Nephron progenitor cell (in vitro differentiated cells): ENCODE measurements around the gene TYW3.
A peak's percentile ranks its signal among the peaks of the same experiment; 100 is the strongest.

Source experiments
- DNase-seq: peaks from one replicate; pipeline ENCODE4 v3.0.0; 2021
- H3K27ac Mint-ChIP-seq: 2 replicates; pipeline ENCODE4 v1.8.0; 2021; ENCODE audit warnings: mild to moderate bottlenecking, moderate library complexity, mixed read lengths
- H3K27me3 Mint-ChIP-seq: 2 replicates; pipeline ENCODE4 v1.8.0; 2021; ENCODE audit warnings: mild to moderate bottlenecking, low read depth, mixed read lengths; ENCODE audit not compliant: poor library complexity
- H3K36me3 Mint-ChIP-seq: 2 replicates; pipeline ENCODE4 v1.8.0; 2021; ENCODE audit warnings: low read depth, mixed read lengths
- H3K4me1 Mint-ChIP-seq: 2 replicates; pipeline ENCODE4 v1.8.0; 2021; ENCODE audit warnings: mixed read lengths
- H3K4me3 Mint-ChIP-seq: 2 replicates; pipeline ENCODE4 v1.8.0; 2021; ENCODE audit warnings: mild to moderate bottlenecking, moderate library complexity, mixed read lengths
- H3K9me3 Mint-ChIP-seq: 2 replicates; pipeline ENCODE4 v1.8.0; 2021; ENCODE audit warnings: mild to moderate bottlenecking, moderate library complexity, mixed read lengths
- TF ChIP-seq, protein P1 (sequence below): fragments of 200-600 bp; sonication (generic); IDR thresholded peaks from 2 replicates; pipeline ENCODE4 v1.5.0; 2021; ENCODE audit warnings: antibody characterized with exemption

TYW3 gene

DNA sequence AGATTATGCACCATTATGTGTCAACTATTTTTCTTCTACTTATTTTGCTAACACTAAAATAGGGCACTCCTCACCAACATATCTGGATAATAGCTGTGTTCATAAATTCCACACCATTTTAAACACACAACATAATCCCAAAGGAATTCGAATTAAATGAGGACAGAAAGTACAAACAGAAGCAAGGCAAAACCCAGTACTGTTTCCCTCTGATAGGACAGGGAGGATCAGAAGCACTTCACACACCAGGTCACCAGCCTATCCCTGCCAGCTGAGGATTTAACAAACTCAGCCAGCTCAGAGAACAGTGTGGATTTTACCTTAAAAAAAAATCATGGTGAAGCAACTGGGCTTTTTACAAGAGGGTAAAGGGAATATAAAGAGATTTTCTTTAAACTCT is 20.1 kb upstream of the TYW3 start:
- TF ChIP-seq, protein P1, sequence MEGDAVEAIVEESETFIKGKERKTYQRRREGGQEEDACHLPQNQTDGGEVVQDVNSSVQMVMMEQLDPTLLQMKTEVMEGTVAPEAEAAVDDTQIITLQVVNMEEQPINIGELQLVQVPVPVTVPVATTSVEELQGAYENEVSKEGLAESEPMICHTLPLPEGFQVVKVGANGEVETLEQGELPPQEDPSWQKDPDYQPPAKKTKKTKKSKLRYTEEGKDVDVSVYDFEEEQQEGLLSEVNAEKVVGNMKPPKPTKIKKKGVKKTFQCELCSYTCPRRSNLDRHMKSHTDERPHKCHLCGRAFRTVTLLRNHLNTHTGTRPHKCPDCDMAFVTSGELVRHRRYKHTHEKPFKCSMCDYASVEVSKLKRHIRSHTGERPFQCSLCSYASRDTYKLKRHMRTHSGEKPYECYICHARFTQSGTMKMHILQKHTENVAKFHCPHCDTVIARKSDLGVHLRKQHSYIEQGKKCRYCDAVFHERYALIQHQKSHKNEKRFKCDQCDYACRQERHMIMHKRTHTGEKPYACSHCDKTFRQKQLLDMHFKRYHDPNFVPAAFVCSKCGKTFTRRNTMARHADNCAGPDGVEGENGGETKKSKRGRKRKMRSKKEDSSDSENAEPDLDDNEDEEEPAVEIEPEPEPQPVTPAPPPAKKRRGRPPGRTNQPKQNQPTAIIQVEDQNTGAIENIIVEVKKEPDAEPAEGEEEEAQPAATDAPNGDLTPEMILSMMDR: no peak
- Mint-ChIP-seq H3K9me3 (no peaks in the 10 kb centered on the region), H3K36me3 (peaks cover 31% of the 10 kb centered on the region), H3K4me3 (no peak overlapping the region), H3K4me1 (peaks cover 11% of the 10 kb centered on the region), H3K27ac (peak overlapping the region; percentile 7), H3K27me3 (no peaks in the 10 kb centered on the region)
- DNase-seq: no peak

DNA sequence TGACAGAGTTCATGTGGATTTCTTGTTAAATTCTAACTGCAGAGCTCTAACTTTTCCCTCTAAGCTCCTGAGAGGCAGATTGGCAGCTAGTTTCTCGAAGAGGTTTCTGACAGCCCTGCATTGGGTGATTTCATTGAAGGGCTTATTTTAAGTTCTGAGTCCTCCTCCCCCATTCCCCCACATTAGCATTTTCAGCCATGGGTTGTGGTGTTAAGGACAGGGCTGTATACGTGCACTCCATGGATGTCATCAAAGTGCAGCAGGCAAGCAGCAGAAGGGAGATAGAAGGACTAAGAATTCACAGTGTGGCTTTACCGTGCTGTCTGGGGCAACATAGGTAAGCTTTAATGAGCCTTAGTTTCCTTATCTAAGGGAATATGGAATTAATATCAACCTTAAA is 19.1 kb upstream of the TYW3 start:
- Mint-ChIP-seq H3K4me1 (peaks cover 11% of the 10 kb centered on the region), H3K27ac (no peak overlapping the region), H3K36me3 (peaks cover 26% of the 10 kb centered on the region), H3K9me3 (no peaks in the 10 kb centered on the region), H3K4me3 (no peak overlapping the region), H3K27me3 (no peaks in the 10 kb centered on the region)
- no peak for DNase-seq
- TF ChIP-seq, protein P1: no peak

DNA sequence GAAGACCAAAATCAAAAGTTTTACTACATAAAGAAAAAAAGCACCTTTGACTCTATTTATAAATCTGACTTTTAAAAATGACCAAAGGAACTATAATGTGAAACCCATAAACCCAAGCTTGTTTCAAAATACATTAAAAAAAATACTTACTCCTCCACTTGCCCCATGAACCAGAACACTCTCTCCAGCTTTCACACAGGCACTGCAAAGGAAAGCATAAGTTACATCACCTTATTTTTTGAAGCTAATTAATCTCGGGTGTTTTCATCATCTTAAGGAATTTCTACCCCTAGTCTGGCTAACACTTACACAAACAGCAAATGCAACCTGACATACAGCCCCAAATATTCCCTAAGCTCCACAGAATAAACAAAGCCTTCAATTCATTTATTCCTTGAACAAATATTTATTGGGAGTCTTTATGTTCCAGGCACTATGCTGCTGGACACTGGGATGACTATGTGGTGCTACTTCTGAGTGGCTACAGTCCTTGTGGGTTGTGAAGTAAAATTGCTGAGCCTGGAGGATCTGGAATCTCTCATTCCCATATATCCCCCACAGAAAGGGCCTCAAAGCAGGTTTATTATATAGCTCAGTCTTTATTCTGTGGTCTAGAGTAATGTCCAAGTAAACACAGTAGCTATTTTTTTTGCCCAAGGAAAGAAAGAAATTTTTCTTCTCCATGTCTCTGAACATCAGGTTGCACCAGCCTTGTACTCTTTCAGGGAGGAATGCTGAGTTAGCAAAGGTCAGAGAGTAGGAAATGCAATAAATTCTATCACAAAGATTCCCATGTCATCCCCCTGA is 18.3 kb upstream of the TYW3 start:
- Mint-ChIP-seq H3K27ac (peak overlapping the region; percentile 61), H3K27me3 (no peaks in the 10 kb centered on the region), H3K36me3 (peaks cover 23% of the 10 kb centered on the region), H3K9me3 (no peaks in the 10 kb centered on the region), H3K4me1 (peaks cover 11% of the 10 kb centered on the region), H3K4me3 (no peak overlapping the region)
- no peak for DNase-seq
- TF ChIP-seq, protein P1: no peak

DNA sequence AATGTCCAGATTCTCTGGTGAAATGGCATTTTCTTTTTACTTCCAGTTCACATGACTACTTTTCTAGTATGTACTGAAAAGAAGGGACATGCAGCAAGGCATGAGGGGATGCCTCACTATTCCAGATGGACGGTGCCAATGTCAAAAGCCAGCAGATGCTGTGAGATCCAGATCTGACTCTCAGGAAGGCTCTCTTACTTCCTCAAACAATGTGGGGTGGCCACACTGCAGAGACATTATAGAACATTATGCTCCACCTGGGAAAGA is 17.8 kb upstream of the TYW3 start:
- Mint-ChIP-seq H3K4me3 (no peak overlapping the region), H3K27ac (peak overlapping the region; percentile 88), H3K27me3 (no peaks in the 10 kb centered on the region), H3K4me1 (peaks cover 11% of the 10 kb centered on the region), H3K9me3 (no peaks in the 10 kb centered on the region), H3K36me3 (peaks cover 23% of the 10 kb centered on the region)
- no peak for DNase-seq
- TF ChIP-seq, protein P1: no peak

DNA sequence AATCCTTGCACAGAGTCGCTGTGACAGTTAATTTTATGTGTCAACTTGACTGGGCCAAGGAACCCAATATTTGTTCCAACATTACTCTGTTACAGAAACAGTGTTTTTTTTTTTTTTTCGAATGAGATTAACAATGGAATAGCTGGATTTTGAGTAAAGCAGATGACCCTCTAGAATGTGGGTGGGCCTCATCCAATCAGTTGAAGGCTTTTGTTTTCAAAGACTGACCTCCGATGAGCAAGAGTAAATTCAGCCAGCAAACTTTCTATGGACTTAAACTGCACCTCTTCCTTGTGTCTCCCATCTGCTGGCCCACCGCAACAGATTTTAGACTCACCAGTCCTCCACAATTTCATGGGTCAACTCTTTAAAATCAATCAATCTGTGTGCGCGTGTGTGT is 17.1 kb upstream of the TYW3 start:
- no peak for DNase-seq
- H3K4me3 Mint-ChIP-seq: no peak overlapping the region
- H3K27me3 Mint-ChIP-seq: no peaks in the 10 kb centered on the region
- TF ChIP-seq, protein P1: no peak
- H3K27ac Mint-ChIP-seq: no peak overlapping the region
- H3K4me1 Mint-ChIP-seq: peaks cover 11% of the 10 kb centered on the region
- peaks cover 23% of the 10 kb centered on the region for H3K36me3 Mint-ChIP-seq
- H3K9me3 Mint-ChIP-seq: no peaks in the 10 kb centered on the region

DNA sequence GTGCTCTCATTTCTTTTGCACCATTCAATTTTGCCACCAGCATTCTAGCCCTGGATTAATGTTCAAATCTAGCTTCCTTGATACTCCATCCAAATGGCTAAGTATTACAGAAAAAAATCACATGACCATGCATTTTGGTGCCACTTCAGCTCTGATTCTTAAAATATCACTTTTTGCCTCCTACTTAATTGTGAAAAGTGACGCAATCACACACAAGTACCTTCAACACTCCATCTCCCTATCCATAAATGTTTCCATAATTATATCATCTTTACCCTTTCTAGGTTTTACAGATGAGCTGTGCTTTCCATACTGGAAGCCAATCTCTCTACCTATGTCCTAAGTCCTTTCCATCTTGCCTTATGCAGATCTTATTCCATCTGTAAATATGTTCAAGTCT is 16.1 kb upstream of the TYW3 start:
- TF ChIP-seq, protein P1: no peak
- no peak overlapping the region for H3K27ac Mint-ChIP-seq
- DNase-seq: no peak
- H3K27me3 Mint-ChIP-seq: no peaks in the 10 kb centered on the region
- H3K4me3 Mint-ChIP-seq: no peak overlapping the region
- peaks cover 11% of the 10 kb centered on the region for H3K4me1 Mint-ChIP-seq
- peaks cover 24% of the 10 kb centered on the region for H3K36me3 Mint-ChIP-seq
- no peaks in the 10 kb centered on the region for H3K9me3 Mint-ChIP-seq
